DOHH2 (cell line): ENCODE measurements around the gene UBE2E1.
A peak's percentile ranks its signal among the peaks of the same experiment; 100 is the strongest.

ENCODE experiments used
- H3F3A ChIP-seq: fragments of 200-600 bp; sonication (generic), shearing (Covaris generic); 2 replicates; pipeline ENCODE4 v1.6.0; 2016; ENCODE audit warnings: antibody characterized with exemption, mild to moderate bottlenecking; ENCODE audit not compliant: control insufficient read depth, insufficient read depth
- H3K27ac ChIP-seq: fragments of 200-600 bp; sonication (generic); 2 replicates; pipeline ENCODE4 v1.5.1; 2014; ENCODE audit warnings: low read depth, mild to moderate bottlenecking, low read length, moderate library complexity
- H3K27me3 ChIP-seq: fragments of 200-600 bp; sonication (generic); 2 replicates; pipeline ENCODE4 v1.6.1; 2014; ENCODE audit warnings: mild to moderate bottlenecking, low read length, mixed read lengths; ENCODE audit not compliant: control insufficient read depth
- H3K36me3 ChIP-seq: fragments of 200-600 bp; sonication (generic); 2 replicates; pipeline ENCODE4 v1.6.1; 2014; ENCODE audit warnings: mild to moderate bottlenecking, low read length, moderate library complexity, mixed read lengths; ENCODE audit not compliant: control insufficient read depth
- H3K4me1 ChIP-seq: fragments of 200-600 bp; sonication (generic); 2 replicates; pipeline ENCODE4 v1.6.1; 2014; ENCODE audit warnings: mild to moderate bottlenecking, low read length, mixed read lengths; ENCODE audit not compliant: control insufficient read depth
- H3K4me2 ChIP-seq: fragments of 200-600 bp; sonication (generic); 2 replicates; pipeline ENCODE4 v1.6.0; 2014; ENCODE audit warnings: mild to moderate bottlenecking, low read length, moderate library complexity
- H3K4me3 ChIP-seq: fragments of 200-600 bp; sonication (generic); 2 replicates; pipeline ENCODE4 v1.5.1; 2014; ENCODE audit warnings: mild to moderate bottlenecking, low read length, mixed read lengths
- H3K79me2 ChIP-seq: fragments of 200-600 bp; sonication (generic); 2 replicates; pipeline ENCODE4 v1.6.1; 2014; ENCODE audit warnings: mild to moderate bottlenecking, low read length, mixed read lengths; ENCODE audit not compliant: control insufficient read depth
- H3K9me2 ChIP-seq: fragments of 200-600 bp; sonication (generic); replicated peaks from 2 replicates; pipeline ENCODE4 v1.6.1; 2014; ENCODE audit warnings: mild to moderate bottlenecking, low read length, mixed read lengths; ENCODE audit not compliant: control insufficient read depth
- H3K9me3 ChIP-seq: fragments of 200-600 bp; sonication (generic); 2 replicates; pipeline ENCODE4 v1.6.1; 2014; ENCODE audit warnings: antibody characterized with exemption, low read length, mixed read lengths; ENCODE audit not compliant: control insufficient read depth, insufficient read depth
- H4K20me1 ChIP-seq: fragments of 200-600 bp; sonication (generic); 2 replicates; pipeline ENCODE4 v1.6.0; 2014; ENCODE audit warnings: low read depth, mild to moderate bottlenecking, antibody characterized with exemption, low read length, moderate library complexity; ENCODE audit not compliant: control insufficient read depth, insufficient read depth
- EZH2phosphoT487 ChIP-seq: fragments of 200-600 bp; sonication (generic); IDR thresholded peaks from 2 replicates; pipeline ENCODE4 v1.6.1; 2017; ENCODE audit warnings: borderline replicate concordance, mild to moderate bottlenecking, antibody characterized with exemption, low read length, moderate library complexity, mixed read lengths
- TF ChIP-seq, protein P1 (sequence below): fragments of 200-600 bp; sonication (generic); IDR thresholded peaks from one replicate; pipeline ENCODE4 v1.5.1; 2014; ENCODE audit warnings: antibody characterized with exemption, mild to moderate bottlenecking, low read depth, low read length; ENCODE audit not compliant: poor library complexity, severe bottlenecking

Gene UBE2E1

DNA sequence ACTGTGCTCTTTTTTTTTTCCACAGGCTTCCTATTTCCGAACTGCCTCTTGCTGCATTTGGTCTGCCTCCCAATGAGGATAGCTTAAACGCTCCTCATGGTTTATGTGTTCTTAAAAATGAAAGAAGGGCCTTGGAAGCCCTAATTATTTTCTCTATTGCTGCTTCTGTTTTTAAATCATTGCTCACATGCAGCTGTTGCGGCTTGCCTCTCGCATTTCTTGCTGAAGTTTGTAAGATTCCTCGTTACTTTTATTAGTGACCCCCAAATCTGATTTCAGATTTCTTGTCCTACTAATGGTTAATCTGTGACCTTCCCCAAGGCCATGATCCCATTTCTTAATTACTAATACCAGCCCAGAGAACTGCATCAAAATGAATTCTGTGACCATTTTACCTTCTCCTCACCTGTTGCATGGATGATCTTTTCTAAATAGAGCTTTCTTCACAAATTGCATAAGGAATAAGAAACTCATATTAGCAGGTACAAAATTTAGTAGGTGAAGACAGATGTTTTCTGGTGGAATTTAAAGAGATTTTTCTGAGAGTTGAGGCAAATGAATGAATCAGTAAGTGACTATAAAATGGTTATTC, 1.8 kb downstream of the UBE2E1 start:
- Histone ChIP-seq H3K4me1 (peaks cover 52% of the 10 kb centered on the region), H3F3A (peaks cover 36% of the 10 kb centered on the region), H3K9me2 (no peaks in the 10 kb centered on the region), H3K27me3 (peaks cover 10% of the 10 kb centered on the region), H3K36me3 (peaks cover 38% of the 10 kb centered on the region), H3K4me3 (peak overlapping the region; percentile 74), H3K79me2 (peaks cover 51% of the 10 kb centered on the region), H3K27ac (no peak overlapping the region), H3K4me2 (peak overlapping the region; percentile 69), H3K9me3 (no peaks in the 10 kb centered on the region), H4K20me1 (peaks cover 4% of the 10 kb centered on the region)
- TF ChIP-seq EZH2phosphoT487: no peak

DNA sequence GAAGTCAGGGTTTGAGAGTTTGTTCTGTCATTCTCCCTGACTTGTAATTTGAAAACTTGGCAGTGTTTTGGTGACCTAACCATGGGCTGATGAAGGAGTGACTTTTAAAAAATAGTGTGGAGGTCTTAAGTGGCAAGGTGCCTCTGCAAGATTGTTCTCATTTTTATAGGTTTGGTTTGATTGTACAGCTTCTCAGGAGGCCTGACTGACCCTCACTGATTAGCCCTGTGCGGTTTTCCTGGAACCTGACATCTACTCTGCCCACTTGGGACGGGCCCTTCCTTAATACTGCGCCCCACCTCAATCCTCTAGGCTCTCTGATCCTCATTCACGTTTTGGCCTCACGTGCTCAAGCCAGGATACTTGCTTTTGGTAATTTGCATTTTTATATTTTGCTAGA, 2.8 kb downstream of the UBE2E1 start:
- Histone ChIP-seq H3F3A (peaks cover 36% of the 10 kb centered on the region), H3K9me3 (no peaks in the 10 kb centered on the region), H3K4me3 (peak overlapping the region; percentile 74), H3K27ac (no peak overlapping the region), H3K27me3 (peaks cover 9% of the 10 kb centered on the region), H3K36me3 (peaks cover 40% of the 10 kb centered on the region), H3K4me1 (peaks cover 52% of the 10 kb centered on the region), H3K9me2 (no peaks in the 10 kb centered on the region), H3K79me2 (peaks cover 56% of the 10 kb centered on the region), H4K20me1 (peaks cover 4% of the 10 kb centered on the region), H3K4me2 (peak overlapping the region; percentile 69)
- TF ChIP-seq, protein P1, sequence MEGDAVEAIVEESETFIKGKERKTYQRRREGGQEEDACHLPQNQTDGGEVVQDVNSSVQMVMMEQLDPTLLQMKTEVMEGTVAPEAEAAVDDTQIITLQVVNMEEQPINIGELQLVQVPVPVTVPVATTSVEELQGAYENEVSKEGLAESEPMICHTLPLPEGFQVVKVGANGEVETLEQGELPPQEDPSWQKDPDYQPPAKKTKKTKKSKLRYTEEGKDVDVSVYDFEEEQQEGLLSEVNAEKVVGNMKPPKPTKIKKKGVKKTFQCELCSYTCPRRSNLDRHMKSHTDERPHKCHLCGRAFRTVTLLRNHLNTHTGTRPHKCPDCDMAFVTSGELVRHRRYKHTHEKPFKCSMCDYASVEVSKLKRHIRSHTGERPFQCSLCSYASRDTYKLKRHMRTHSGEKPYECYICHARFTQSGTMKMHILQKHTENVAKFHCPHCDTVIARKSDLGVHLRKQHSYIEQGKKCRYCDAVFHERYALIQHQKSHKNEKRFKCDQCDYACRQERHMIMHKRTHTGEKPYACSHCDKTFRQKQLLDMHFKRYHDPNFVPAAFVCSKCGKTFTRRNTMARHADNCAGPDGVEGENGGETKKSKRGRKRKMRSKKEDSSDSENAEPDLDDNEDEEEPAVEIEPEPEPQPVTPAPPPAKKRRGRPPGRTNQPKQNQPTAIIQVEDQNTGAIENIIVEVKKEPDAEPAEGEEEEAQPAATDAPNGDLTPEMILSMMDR: no peak
- TF ChIP-seq EZH2phosphoT487: no peak

DNA sequence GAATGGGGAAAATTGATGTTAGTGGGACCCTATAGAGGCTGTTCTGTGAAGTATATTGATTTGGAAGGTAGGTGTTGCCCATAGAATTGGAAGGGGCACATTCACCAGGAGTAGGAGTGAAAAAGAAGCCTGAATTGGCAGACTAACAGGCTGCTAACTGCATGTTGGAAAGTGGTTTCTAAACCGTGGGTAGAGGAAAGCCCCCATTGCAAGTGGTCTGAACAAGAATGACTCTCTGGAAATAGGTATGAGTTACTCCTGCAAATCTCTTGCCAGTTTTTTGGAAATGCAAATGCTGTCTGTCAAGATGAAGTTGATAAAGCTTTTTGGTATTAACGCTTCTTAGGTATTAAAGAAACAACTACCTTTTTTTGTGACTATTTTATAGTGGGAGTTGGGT, 3.5 kb downstream of the UBE2E1 start:
- Histone ChIP-seq H3K79me2 (peaks cover 57% of the 10 kb centered on the region), H3K27me3 (peaks cover 8% of the 10 kb centered on the region), H3K4me2 (peak overlapping the region; percentile 69), H3K9me2 (no peaks in the 10 kb centered on the region), H3K27ac (no peak overlapping the region), H3K9me3 (no peaks in the 10 kb centered on the region), H4K20me1 (peaks cover 4% of the 10 kb centered on the region), H3K4me1 (peaks cover 52% of the 10 kb centered on the region), H3F3A (peaks cover 28% of the 10 kb centered on the region), H3K36me3 (peaks cover 41% of the 10 kb centered on the region), H3K4me3 (peak overlapping the region; percentile 77)
- TF ChIP-seq, protein P1: no peak
- no peak for TF ChIP-seq EZH2phosphoT487

DNA sequence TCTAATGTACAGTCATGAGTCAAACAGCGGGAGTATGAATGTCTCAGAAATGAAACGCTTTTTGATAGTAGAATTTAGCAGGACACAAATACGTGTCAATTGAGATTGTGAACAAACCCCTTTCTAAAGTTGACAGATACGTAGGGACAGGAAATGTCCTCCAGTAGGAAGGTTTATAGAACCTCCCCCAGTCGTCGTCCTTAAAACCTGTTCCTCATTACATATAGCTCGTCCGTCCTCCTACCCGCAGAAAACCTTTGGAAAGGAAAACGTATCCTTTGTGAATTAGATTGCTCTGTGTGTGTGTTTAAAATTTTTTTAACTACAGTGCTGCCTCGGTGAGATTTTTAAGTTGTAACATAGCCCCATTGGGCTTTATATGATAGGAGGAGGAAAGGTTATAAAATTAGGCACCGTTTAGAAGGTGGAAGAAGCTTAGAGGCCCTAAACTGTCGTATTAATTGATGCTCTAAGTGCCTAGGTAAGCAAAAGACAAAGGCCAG, 4.1 kb downstream of the UBE2E1 start:
- peaks cover 63% of the 10 kb centered on the region for H3K79me2 ChIP-seq
- peaks cover 5% of the 10 kb centered on the region; the same call in 1 of the 2 replicates for H3K27me3 ChIP-seq
- no peak for TF ChIP-seq EZH2phosphoT487
- TF ChIP-seq, protein P1: no peak
- peak overlapping the region; percentile 77 for H3K4me3 ChIP-seq
- peaks cover 52% of the 10 kb centered on the region for H3K4me1 ChIP-seq
- no peaks in the 10 kb centered on the region for H3K9me2 ChIP-seq
- no peaks in the 10 kb centered on the region for H3K9me3 ChIP-seq
- peaks cover 44% of the 10 kb centered on the region for H3K36me3 ChIP-seq
- H3F3A ChIP-seq: peaks cover 24% of the 10 kb centered on the region
- peak overlapping the region; percentile 69 for H3K4me2 ChIP-seq
- no peak overlapping the region for H3K27ac ChIP-seq
- H4K20me1 ChIP-seq: peaks cover 4% of the 10 kb centered on the region
